M059J (cell line): ENCODE results near the gene CEBPE. TPM values are rescaled to one million over a fixed set of nuclear protein-coding genes. Genes with fewer than 3 reads are reported as not detected.

Experiments
- DNase-seq: peaks from one replicate; pipeline ENCODE4 v3.0.0-alpha.2; 2012; ENCODE audit warnings: low read depth
- total RNA-seq: library from RNA; depleted of rRNA; stranded (reverse); fragments of >200 nt; shearing (Covaris generic); gene quantifications from 2 replicates; pipeline ENCODE4 v1.2.3, GENCODE V29; 2014; rRNA removed

CEBPE gene
- total RNA-seq: not detected in 2 replicates

DNA sequence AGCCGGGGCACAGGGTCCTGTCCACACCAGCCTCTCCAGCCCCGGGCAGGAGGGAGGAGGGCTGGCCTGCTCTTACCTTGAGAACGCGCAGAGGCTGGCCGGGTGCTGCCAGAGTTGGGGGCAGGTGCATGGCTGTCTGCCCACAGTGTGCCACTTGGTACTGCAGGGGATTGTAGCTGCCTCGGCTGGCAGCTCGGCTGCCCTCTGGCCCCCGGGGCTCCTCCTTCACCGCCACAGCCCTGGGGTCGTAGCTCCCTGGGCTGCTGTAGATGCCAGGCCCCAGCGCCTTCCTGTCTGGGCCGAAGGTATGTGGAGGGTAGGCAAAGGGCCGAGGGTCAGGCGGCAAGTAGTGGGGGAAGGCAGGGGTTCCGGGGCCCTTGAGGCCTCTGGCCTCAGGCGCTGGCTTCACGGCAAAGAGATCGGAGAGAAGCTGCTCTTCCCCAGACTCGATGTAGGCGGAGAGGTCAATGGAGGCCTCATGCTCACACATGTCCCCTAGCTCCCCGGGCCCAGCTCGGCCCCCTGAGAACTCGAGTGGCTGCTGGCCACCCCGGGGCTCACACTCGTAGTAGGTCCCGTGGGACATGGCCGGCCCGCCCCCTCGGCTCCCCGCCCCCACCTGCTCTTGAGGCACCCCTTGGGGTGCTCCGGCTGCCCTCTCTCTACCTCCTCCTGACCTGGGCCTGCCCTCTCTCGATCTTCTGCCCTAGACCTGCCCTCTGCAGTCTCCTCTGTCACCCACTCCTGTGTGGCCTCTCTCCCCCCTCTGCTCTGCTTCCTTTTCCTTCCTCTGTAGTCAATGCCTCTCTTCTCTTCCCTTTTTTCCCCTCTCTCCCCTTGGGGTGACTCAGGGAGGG lies at the start of gene CEBPE:
TSS of gene CEBPE (minus strand) at position 750 of the 857 bp plus-strand sequence. CDS start at position 586, 164 bp downstream.
- no peak for DNase-seq

DNA sequence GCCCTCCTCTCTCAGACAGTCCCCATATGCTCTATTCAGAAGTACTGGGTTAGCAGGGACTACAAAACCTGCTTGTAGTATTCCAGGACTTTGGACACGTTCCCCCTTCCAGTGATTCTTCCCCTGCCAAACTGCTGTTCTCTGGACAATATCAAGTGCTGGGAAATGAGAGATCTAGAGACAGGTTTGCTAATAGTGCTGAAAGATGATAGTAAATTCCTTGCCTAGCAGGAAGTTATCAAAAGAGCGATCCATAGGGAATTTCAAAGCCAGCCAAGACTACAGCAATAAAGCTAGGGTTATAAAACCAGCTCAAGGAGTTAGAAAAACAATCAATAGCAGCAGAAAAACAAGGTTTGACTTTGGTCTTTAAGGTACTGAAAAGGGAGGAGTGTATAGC lies 49.2 kb upstream of the CEBPE start:
- no peak for DNase-seq

DNA sequence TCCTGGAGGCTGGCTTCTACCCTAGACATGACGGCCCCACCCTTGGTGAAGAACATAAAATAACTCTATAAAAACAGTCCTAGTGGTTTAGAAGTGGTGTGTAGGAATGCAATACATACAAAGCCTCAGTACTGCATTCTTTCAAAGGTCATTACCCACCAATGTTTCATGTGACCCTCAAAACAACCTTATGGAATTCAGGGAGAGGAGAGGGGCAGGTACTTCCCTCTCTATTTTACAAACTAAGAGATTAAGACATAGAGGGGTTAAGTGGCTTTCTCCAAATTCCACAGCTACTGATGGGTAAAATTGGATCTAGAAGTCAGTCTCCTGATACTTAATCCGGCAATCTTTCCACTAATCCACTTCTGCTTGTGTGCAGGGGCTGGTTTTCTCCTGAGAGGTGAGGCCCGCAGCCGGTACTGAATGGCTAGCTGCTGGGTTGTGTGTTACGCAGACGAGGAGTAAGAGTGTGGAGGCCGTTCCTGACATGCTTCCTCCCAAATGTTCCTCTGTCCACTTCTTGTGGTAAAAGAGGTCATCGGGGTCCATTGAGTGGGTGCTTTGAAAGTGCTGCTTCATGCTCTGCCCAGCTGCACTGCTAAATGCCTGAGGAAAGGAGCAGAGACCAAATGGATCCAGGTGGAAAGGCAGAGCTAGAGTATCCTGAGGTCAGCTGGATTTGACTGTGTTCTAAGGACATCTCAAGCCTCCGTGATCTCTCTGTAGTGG lies 48.2 kb upstream of the CEBPE start:
- no peak for DNase-seq

DNA sequence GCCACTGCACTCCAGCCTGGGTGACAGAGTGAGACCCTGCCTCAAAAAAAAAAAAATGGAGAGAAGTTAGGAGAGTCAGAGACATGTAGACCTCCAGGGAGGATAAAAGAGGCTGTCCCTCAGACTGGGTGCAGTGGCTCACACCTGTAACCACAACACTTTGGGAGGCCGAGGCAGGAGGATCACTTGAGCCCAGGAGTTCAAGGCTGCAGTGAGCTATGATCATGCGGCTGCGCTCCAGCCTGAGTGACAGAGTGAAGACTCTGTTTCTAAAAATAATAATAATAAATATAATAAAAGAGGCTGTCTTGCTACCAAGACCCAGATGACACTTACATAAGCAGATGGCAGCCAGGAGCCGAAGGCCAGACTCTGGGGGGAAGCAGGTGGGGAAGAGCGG lies 45.9 kb upstream of the CEBPE start:
- DNase-seq: no peak

DNA sequence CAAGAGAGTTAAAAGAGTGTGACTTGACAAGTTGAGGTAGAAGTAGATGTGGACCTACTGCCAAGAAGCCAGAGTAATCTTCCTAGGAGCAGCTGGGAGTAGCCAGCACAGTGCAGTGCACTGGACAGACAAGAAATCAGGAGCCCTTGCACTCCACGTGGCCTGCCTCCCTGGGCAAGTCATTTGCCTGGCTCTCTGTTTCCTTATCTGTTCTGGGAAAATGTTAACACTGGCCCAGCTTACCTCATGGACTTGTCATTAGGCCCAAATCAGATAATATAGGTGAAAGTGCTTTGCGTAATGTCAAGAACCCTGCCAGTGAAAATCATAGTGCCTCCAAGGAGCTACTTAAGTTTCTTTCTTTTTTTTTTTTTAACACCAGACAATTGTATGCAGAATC lies 45.2 kb upstream of the CEBPE start:
- DNase-seq: no peak

DNA sequence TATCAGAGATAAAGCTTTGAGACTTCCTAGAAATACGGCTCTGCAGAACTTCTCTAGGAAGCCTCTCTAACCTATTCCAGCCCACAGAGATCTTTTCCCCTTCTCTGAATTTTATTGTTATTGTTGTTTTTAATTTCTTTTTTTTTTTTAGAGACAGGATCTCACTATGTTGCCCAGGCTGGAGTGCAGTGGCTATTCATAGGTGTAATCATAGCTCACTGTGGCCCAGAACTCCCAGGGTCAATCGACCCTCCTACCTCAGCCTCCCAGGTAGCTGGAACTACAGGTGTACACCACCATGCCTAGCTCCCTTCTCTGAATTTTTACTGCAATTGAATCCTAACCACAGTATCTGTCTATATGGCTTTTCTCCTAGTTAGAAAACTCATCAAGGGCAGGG lies 44.8 kb upstream of the CEBPE start:
- DNase-seq: no peak

DNA sequence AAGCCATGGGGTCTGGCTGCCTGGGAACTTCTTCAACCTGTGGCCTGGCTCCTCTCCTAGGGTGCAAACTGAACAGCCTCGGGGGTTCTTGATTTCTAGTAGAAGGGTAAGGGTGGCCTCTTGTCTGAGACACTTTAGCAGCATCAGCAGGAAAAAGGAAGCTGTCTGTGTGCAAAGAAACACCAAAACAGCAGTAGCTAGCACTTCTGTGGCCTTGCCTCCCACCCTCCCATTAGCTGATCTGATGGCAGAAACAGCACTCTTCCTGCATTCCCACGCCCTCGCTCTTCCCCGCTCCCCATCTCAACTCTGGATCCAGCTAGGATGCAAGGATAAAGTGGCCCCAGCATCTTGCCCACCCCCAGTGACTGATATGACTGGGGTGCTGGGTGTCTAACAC lies 43.7 kb upstream of the CEBPE start:
- DNase-seq: no peak

DNA sequence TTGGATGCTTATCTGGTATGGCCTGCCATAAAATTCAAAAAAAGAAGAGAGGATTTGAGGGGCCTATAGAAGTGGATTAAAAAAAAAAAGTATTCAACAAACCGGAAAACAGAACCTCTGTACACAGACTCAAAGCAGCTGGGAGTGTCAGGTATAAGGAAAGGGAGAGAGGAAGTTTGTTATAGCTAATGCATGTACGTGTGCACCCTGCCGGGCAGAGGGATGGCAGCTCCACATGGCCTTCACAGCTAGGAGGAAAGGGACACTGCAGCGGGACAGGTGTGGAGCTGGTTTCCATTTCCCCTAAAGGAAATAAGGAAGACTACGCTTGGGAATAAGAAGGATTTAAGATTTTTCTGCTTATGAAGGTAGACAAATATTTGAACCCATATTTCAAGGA lies 43.0 kb upstream of the CEBPE start:
- DNase-seq: no peak

DNA sequence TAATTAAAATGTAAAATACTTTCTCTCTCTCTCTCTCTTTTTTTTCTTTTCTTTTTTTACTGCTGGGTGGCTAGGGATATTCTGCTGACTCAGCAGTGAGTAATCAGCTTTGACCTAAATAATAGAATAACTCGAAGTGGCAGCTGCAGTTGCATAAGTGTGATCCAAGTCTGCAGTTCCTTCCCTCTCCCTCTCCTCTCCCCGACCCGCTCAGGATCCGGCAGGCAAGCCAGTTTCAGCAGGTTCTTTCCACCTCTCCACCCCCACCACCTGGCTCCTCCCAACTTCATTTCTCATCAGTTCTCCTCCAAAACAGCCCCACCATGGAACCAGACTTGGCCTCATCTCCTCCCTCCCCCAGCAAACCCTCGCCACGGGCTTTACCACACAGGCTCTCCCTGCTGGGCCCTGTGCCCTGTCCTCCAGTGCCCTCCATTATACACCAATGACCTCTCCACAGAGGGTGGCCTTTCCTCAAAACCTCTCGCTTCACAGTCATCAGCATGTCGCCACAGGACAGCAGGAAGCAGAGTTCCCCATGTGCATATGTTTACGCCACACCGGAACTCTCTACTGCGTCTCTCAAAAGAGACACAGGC lies 42.0 kb upstream of the CEBPE start:
- peak; percentile 81 for DNase-seq

DNA sequence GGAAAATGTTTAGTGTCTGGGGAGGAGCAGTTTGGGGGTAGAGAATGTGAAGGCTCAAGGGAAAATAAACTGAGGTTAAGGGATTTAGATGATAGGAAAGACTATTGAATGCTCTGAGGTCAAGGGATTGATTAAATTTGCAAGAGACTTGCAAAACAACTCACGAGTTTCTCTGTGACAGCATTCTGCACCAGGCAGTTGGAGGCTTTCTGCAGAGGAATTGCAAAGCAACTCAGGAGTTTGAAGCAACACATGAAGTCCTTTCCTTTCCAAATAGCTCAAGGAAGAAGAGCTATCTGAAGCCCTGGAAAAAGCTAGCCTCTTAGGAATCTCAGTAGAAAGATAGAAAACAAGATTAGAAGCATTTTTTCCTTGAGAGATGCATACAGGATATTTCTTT lies 40.5 kb upstream of the CEBPE start:
- no peak for DNase-seq

DNA sequence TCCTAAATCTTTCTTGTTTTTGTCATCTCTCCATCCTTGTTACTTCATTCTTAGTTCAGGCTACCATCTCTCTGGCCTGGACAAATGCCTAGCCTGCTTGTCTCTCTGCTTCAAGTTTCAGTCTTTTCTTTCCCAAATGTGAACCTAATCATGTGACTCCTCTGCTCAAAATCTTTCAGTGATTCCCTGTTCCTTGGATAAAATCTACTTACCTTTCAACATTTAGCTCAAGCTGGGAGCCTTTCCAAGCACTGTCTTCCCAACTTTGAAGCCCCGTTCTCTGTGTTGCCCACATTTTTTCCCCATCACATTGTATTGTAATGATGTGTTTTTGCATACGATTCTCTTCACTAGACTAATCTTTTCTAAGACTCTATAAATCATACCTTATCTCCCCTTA lies 39.7 kb upstream of the CEBPE start:
- DNase-seq: no peak

DNA sequence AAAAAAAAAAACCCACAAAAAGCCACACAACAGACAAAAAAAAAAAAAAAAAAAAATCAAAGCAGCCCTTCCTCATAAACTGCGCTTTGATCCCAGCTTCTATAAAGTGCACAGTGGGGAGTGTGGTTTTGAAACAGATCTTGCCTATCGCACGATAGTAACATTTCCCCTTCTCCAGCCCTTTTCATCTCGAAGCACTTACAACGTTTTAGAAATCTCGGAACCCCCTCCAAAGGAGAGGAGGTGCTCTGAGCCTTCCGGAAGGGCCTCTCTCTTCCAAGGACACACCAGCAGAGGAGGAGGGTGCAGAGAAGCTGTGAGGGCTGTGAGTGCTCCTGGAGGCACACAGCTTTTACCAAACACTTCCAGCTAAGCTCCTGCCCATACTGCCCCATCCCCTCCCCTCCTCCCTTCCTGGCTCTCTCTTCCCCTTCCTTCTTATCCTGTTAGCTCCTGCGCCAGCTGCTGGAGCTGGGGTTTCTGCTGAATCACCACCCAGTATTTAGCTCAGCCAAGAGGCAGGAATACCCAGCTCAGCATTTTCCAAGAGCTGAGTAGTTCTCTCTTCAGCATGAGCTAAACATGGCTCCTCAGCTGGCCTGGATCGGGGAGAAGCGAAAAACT lies 36.0 kb upstream of the CEBPE start:
- DNase-seq: peak; percentile 89

DNA sequence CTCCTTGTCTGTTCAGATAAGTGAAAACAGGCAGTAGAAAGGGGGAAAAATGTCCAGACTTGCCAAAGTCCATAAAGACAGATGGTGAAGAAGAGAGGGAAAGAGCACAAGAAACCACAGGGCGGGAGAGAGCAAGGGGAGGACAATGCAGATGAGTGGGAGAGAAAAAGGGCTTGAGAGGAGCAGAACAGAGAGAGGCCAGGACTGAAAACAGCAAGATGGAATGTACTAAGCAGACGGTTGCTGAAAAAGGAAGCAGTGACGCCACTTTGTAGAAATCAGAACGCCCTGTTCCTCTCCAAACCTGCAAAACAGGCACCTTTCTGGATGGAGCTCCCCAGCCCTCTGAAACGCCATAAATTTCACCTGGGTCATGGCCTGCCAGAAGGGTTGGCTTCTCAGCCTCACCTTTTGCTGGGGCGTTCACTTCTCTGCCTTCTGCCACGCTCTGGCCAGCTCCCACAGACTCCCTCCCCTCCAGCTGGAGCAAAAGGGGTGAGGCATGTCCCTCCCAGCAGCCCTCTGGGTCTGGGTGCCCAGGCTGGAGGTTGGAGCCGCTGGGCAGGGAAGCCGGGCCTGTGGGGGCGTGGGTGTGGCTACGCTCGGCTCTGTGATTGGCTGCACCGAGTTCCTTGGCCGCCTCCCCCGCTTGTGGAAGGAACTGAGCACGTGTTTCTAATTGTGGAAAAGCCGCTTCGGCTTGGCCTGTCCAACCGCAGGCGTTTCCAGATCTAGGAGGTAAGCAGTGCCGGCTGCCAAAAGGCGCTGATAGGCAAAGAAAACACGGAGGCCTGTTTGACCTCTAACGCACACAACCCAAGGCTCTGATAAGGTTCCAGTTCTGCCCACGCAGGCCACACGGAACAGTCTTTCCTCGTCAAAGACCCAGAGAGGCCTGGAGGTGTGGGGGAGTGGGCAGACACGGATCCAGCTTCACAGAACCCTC lies 35.1 kb upstream of the CEBPE start:
- peak; percentile 83 for DNase-seq

DNA sequence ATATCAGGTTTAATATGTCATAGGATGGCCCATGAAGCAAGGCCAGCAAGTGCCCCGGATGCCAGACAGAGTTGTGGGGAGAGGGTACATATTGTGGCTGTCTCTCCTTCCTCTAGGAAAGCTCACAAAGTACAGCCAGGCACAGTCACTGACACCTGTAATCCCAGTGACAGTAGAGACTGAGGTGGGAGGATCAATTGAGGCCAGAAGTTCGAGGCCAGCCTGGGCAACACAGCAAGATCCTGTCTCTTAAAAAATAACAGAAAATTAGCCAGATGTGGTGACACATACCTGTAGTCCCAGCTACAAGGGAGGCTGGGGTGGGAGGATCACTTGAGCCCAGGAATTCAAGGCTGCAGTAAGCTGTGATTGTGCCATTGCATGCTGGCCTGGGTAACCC lies 32.3 kb upstream of the CEBPE start:
- DNase-seq: no peak

DNA sequence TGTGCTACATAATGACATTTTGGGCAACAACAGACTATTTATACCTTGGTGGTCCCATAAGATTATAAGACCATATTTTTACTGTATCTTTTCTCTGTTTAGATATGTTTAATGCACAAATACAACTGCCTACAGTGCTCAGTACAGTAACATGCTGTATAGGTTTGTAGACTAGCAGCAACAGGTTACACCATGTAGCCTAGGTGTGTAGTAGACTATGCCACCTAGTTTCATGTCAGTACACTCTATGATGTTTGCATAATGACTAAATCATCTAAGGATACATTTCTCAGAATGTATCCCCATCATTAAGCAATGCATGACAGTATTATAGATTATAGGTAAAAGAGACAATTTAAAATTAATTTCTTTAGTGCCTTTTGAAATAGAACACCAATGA lies 30.7 kb upstream of the CEBPE start:
- no peak for DNase-seq

DNA sequence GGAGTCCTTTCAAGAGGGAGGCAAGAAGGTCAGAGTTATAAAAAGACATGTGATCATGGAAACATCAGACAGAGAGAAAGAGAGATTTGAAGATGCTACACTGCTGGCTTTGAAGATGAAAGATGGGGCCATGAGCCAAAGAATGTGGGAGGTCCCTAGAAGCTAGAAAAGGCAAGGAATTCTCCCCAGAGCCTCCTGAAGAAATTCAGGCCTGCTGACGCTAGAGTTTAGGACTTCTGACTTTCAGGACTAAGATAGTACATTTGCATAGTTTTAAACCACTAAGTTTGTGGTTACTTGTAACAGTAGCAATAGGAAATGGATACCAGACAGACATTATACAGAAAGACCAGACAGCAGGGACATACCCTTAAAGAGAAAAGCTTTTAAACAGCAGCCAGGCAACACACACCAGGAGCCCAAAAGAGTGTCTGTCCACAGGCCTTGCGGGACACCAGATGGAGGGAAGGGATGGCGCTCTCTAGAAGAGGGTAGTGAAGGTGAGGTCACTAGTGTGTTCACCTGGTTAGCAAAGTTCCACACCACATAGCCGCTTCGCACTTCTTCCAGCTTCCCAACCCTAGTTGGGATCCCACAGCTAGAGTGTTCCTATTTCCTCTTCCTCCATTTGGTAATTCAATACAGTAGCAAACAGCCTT lies 29.7 kb upstream of the CEBPE start:
- DNase-seq: no peak

DNA sequence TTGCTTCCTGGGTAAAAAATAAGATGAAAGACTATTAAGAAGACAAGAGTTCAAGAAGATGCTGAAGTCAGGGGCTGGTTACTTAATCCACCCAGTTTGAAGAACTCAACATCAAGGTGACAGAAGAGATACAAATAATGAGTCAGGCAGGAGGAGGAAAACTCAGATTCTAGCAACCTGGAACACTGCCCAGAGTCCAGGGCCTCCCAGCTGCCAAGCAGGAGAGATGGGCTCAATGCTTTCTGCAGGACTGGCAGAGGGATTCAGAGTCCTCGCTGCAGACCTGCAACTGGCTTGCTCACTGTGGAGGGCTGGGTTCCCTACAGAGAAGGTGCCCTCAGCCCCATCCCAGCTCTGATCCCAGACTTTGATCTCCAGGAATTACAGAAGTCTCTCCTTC lies 28.6 kb upstream of the CEBPE start:
- DNase-seq: peak; percentile 81

DNA sequence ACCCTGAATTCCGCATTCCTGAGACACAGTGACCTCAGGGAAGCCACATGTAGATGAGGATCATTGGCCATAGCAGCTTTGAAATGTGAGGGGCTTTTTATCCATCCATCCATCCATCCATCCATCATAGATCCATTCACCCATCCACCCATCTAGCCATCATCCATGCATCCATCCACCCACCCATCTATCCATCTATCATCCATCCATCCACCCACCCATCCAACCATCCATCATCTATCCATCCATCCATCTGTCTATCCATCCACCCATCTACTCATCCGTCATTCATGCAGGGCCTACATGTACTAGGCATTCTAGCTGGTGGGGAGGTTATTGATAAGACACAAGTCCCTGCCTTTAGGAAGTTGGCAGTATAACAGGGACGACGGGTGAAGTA lies 27.9 kb upstream of the CEBPE start:
- no peak for DNase-seq

DNA sequence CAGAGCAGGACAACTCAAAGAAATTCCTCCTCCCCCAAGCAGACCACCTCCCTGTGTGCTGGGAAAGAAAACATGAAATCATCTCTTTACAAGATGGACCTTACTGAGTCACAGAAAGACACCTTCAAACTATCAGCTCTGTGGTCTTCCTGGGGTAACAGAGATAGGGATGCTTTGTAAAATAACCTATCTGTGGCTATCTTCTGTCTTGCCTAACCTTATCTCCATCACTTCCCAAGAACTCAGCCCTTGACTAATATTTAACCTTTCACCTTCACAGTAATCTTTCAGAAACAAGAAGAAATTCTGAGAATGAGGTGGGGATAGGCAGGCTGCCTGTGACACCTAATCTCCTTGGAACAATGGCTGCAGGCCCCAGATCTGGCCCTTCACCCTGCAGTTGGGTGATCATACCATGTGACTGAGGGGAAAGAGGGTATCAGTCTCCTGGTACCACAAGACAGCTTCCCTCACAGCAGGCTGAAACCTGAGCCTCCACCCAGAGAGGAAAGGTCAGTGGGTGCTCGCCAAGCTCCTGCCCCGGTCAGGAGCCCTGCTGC lies 27.4 kb upstream of the CEBPE start:
- DNase-seq: no peak

DNA sequence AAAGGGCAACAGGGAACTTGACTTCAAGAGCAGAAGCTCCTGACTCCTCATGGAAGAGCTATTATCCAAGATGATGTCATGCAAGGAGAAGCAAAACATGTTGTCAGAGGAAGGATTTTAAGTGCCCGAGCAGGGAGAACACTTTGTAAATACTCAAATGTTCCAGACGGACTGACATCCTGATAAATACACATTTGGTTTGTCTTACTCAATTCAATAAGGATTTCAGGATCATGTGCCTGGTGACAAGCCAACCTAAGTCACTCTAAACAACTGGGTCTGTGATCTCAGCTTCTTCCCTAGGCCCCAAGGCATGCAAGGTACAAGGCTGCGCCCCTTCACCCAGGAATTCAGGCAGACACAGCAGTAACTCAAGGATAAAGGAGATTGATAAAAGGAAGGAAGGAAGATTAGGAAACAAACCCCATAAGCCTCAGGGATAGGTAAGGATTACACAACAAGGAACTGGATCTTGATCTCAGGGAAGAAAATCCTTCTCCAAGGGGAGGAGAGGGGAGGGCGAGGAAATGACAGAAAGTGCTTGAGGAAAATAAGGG lies 26.8 kb upstream of the CEBPE start:
- DNase-seq: no peak
